Tibial artery (tissue), 4 donors: ENCODE data around the gene ATP1B4.

Source experiments
- DNase-seq, 2 donors: peaks; one replicate each; pipeline ENCODE4 v3.0.0-alpha.2; 2019
- H3K27ac ChIP-seq, 2 donors: fragments of 200-600 bp; sonication (generic) in 1 of 2; 1 replicate in 1 of 2; 2 replicates in 1 of 2; pipeline ENCODE4 v1.5.1; 2018 to 2019; ENCODE audit warnings: mild to moderate bottlenecking in 1 of 2
- H3K27me3 ChIP-seq, 2 donors: fragments of 200-600 bp; sonication (generic) in 1 of 2; one replicate each; pipeline versions ENCODE4 v1.5.1 to v1.6.0; 2016 to 2019
- H3K36me3 ChIP-seq, 3 donors: fragments of 200-600 bp; sonication (generic) in 2 of 3; one replicate each; pipeline ENCODE4 v1.5.1; 2016 to 2019; ENCODE audit warnings: mild to moderate bottlenecking in 2 of 3
- H3K4me1 ChIP-seq, 4 donors: fragments of 200-600 bp; sonication (generic) in 2 of 4; 1 replicate in 3 of 4; 2 replicates in 1 of 4; pipeline ENCODE4 v1.5.1; 2016 to 2019
- H3K4me3 ChIP-seq, 2 donors: fragments of 200-600 bp; sonication (generic) in 1 of 2; 1 replicate in 1 of 2; 2 replicates in 1 of 2; pipeline ENCODE4 v1.5.1; 2018 to 2019; ENCODE audit warnings: mild to moderate bottlenecking in 2 of 2
- H3K9me3 ChIP-seq, 3 donors: fragments of 200-600 bp; sonication (generic) in 1 of 3; one replicate each; pipeline ENCODE4 v1.5.1; 2016 to 2019
- CTCF ChIP-seq, 2 experiments: fragments of 200-600 bp in 1 of 2; fragments of 450-650 bp in 1 of 2; IDR thresholded peaks; one replicate each; pipeline ENCODE4 v1.5.1; 2017 to 2019; ENCODE audit warnings: antibody characterized with exemption in 2 of 2, mild to moderate bottlenecking in 1 of 2, moderate library complexity in 1 of 2
- intact Hi-C: fragments of 100-400 bp; cut with DNase I; formaldehyde crosslinking; loops from one replicate; pipeline ENCODE4 v1.15.0; 2023; ENCODE audit warnings: low total_unique reads

The ATP1B4 gene

DNA sequence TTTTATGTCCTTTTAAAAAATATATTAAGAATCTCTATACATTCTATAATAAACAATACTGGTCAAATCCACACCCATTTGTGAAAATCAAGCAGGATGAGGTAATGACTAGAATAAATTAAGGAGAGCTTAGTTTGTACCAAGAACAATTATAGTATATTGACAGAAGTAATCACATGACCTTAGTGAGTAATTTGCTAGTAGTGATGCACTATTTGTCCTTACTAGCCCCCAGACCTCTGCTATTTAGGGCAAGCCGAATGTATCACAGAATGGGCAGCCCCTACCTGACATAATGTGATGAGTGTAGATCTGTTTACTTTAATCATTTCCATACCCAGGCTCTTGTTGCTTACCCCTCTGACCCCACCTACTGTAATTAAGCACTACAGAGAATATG is 15.8 kb downstream of the ATP1B4 start:
- Histone ChIP-seq H3K4me3 (no peak overlapping the region), H3K27ac (no peak overlapping the region), H3K36me3 (no peaks in the 10 kb centered on the region), H3K9me3 (no peaks in the 10 kb centered on the region), H3K27me3 (no peaks in the 10 kb centered on the region), H3K4me1 (peaks cover 0 to 7% (median 0%) of the 10 kb centered on the region in 4 donors)
- TF ChIP-seq CTCF (IDR thresholded peaks at IDR 0.05), result no peak
- no peak for DNase-seq
- intact Hi-C loops, result no loop called here

GRCh38 chrX:120378570-120378969 is 16.7 kb downstream of the ATP1B4 start:
- intact Hi-C loops, result no loop called here
- no peaks in the 10 kb centered on the region for H3K27me3 ChIP-seq
- TF ChIP-seq CTCF (IDR thresholded peaks at IDR 0.05), result no peak

GRCh38 chrX:120379937-120380681 is 18.2 kb downstream of the ATP1B4 start:
- no peak overlapping the region for H3K27ac ChIP-seq
- H3K4me1 ChIP-seq, result no peaks in the 10 kb centered on the region
- H3K36me3 ChIP-seq, result no peaks in the 10 kb centered on the region
- no peak for DNase-seq
- intact Hi-C loops, result no loop called here
- no peaks in the 10 kb centered on the region for H3K27me3 ChIP-seq
- TF ChIP-seq CTCF (IDR thresholded peaks at IDR 0.05), result no peak
- H3K9me3 ChIP-seq, result no peaks in the 10 kb centered on the region
- no peak overlapping the region for H3K4me3 ChIP-seq

More at GRCh38 chrX:120378570-120378969, 16.7 kb downstream of the ATP1B4 start:
- H3K27ac ChIP-seq, result no peak overlapping the region
- no peak for DNase-seq
- no peak overlapping the region for H3K4me3 ChIP-seq
- no peaks in the 10 kb centered on the region for H3K9me3 ChIP-seq
- H3K4me1 ChIP-seq, result peaks cover 0 to under 1% (median 0%) of the 10 kb centered on the region in 4 donors
- H3K36me3 ChIP-seq, result no peaks in the 10 kb centered on the region

- H3K36me3 ChIP-seq, result no peaks in the 10 kb centered on the region
- intact Hi-C loops, result no loop called here
- no peak overlapping the region for H3K27ac ChIP-seq
- H3K9me3 ChIP-seq, result no peaks in the 10 kb centered on the region
- no peak overlapping the region for H3K4me3 ChIP-seq
- H3K4me1 ChIP-seq, result no peaks in the 10 kb centered on the region
- no peak for TF ChIP-seq CTCF (IDR thresholded peaks at IDR 0.05)
- DNase-seq, result no peak
- H3K27me3 ChIP-seq, result no peaks in the 10 kb centered on the region
These were observed 18.8 kb downstream of the ATP1B4 start for GRCh38 chrX:120380699-120381098.

DNA sequence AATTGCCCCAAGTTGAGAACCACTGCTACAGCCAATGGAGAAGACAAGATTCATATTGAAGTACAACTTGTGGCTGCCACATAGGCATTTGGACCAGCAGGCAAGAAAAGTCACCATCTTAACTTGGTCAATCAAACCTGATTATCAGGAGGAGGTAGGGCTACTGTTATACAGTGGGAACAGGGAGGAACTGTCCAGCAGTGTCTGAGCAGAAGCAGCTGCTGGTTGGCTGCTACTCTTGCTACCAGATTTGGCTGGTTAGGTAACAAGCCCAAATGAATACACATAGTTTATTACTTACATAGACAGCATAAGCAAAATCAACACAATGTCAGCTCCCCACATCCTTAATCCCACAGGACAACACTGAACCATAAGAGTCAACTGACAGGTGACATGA is 39.4 kb downstream of the ATP1B4 start:
- no peak for DNase-seq
- no peaks in the 10 kb centered on the region for H3K9me3 ChIP-seq
- intact Hi-C loops, result no loop called here
- H3K4me3 ChIP-seq, result no peak overlapping the region
- no peaks in the 10 kb centered on the region for H3K4me1 ChIP-seq
- H3K27ac ChIP-seq, result no peak overlapping the region
- TF ChIP-seq CTCF (IDR thresholded peaks at IDR 0.05), result no peak
- H3K36me3 ChIP-seq, result no peaks in the 10 kb centered on the region
- H3K27me3 ChIP-seq, result no peaks in the 10 kb centered on the region
